Fibroblast of lung (primary cell): Measurements from ENCODE around the gene MYO1D. TPM values are rescaled to one million over a fixed set of nuclear protein-coding genes. Genes with fewer than 3 reads are reported as not detected.
"Not testable (repeated sequence)": the region's sequence is repeated elsewhere in the genome, so short reads cannot be mapped to it uniquely, and the experiment has no call there.

Source experiments
- DNase-seq, 2 donors: peaks; one replicate each; pipeline versions ENCODE4 v3.0.0 to v3.0.0-alpha.2; 2010; ENCODE audit warnings: low read depth in 2 of 2
- H2AFZ ChIP-seq: 2 replicates; pipeline ENCODE4 v1.5.1; 2012; ENCODE audit warnings: low read length, control low read depth, inconsistent platforms
- H3K27ac ChIP-seq: 2 replicates; pipeline ENCODE4 v1.5.1; 2011; ENCODE audit warnings: low read length, control low read depth; ENCODE audit not compliant: insufficient read depth
- H3K27me3 ChIP-seq: 2 replicates; pipeline ENCODE4 v1.5.1; 2011; ENCODE audit warnings: mild to moderate bottlenecking, low read length; ENCODE audit not compliant: control insufficient read depth, insufficient read depth
- H3K36me3 ChIP-seq: 2 replicates; pipeline ENCODE4 v1.5.1; 2011; ENCODE audit warnings: low read length; ENCODE audit not compliant: control insufficient read depth, insufficient read depth
- H3K4me1 ChIP-seq: 2 replicates; pipeline ENCODE4 v1.5.1; 2011; ENCODE audit warnings: low read length; ENCODE audit not compliant: control insufficient read depth, insufficient read depth; ENCODE audit errors: extremely low read depth
- H3K4me2 ChIP-seq: 2 replicates; pipeline ENCODE4 v1.5.1; 2011; ENCODE audit warnings: low read length, control low read depth; ENCODE audit not compliant: insufficient read depth; ENCODE audit errors: extremely low read depth
- H3K4me3 ChIP-seq, 4 experiments: fragments of 200-600 bp in 1 of 4; sonication (generic) in 1 of 4; replicated peaks in 1 of 4; 2 replicates each; pipeline ENCODE4 v1.5.1; 2011 to 2016; ENCODE audit warnings: low read length in 4 of 4, low read depth in 3 of 4, mild to moderate bottlenecking in 3 of 4, control low read depth in 2 of 4, inconsistent platforms in 1 of 4, mixed read lengths in 1 of 4; ENCODE audit not compliant: insufficient read depth in 1 of 4; ENCODE audit errors: control extremely low read depth in 1 of 4
- H3K79me2 ChIP-seq: 2 replicates; pipeline ENCODE4 v1.5.1; 2012; ENCODE audit warnings: mild to moderate bottlenecking, low read length, inconsistent platforms; ENCODE audit not compliant: control insufficient read depth, insufficient read depth
- H3K9ac ChIP-seq: 2 replicates; pipeline ENCODE4 v1.5.1; 2011; ENCODE audit warnings: mild to moderate bottlenecking, low read length, control low read depth; ENCODE audit not compliant: insufficient read depth
- H3K9me3 ChIP-seq: 2 replicates; pipeline ENCODE4 v1.5.1; 2012; ENCODE audit warnings: low read depth, low read length; ENCODE audit not compliant: control insufficient read depth, insufficient read depth
- H4K20me1 ChIP-seq: 2 replicates; pipeline ENCODE4 v1.5.1; 2011; ENCODE audit warnings: low read length; ENCODE audit not compliant: control insufficient read depth, insufficient read depth; ENCODE audit errors: extremely low read depth
- EZH2 ChIP-seq: IDR thresholded peaks from 2 replicates; pipeline ENCODE4 v1.5.1; 2012; ENCODE audit warnings: low read length, control low read depth, mild to moderate bottlenecking; ENCODE audit errors: missing control alignments
- polyA plus RNA-seq, 2 donors: library from polyadenylated mRNA; depleted of rRNA in 1 of 2; stranded (reverse) in 1 of 2; unstranded in 1 of 2; fragments of >200 nt; gene quantifications; 2 replicates each; pipeline ENCODE4 v1.2.1, GENCODE V29; 2011 to 2012; ENCODE audit warnings: missing spikeins in 1 of 2
- total RNA-seq: library from RNA; depleted of rRNA; stranded (reverse); fragments of >200 nt; gene quantifications from 2 replicates; pipeline ENCODE4 v1.2.1, GENCODE V29; 2014
- TF ChIP-seq, protein P1 (sequence below), 2 donors: IDR thresholded peaks in 1 of 2; conservative IDR thresholded peaks in 1 of 2; 1 replicate in 1 of 2; 2 replicates in 1 of 2; pipeline ENCODE4 v1.5.1; 2011 to 2012; ENCODE audit warnings: low read length in 2 of 2, control low read depth in 1 of 2, inconsistent platforms in 1 of 2, low read depth in 1 of 2, mild to moderate bottlenecking in 1 of 2

MYO1D gene
- total and polyA plus RNA-seq, 2 donors (not counting 1 experiment from before 2014, with no cell fraction given) = 35.0 to 46.6 TPM

DNA sequence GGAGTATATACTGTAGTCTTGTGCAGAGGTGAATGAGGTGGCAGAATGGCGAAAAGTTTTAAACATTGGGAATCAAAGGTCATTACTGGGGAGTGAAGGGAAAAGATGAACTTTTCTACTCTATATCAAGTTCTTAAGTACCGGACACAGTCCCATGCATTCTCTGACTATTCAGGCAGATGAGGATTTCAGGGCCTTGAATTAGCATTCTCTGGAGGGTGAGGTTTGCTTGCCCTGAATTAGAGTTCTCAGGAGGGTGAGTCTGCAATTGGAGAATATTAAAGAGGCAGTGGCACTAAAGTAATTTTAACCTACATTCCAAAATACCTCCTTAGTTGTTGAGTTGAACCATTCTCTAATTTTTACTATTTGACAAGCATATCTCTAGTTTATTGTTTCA lies 423.6 kb downstream of the MYO1D start:
- no peak for TF ChIP-seq EZH2
- TF ChIP-seq, protein P1, sequence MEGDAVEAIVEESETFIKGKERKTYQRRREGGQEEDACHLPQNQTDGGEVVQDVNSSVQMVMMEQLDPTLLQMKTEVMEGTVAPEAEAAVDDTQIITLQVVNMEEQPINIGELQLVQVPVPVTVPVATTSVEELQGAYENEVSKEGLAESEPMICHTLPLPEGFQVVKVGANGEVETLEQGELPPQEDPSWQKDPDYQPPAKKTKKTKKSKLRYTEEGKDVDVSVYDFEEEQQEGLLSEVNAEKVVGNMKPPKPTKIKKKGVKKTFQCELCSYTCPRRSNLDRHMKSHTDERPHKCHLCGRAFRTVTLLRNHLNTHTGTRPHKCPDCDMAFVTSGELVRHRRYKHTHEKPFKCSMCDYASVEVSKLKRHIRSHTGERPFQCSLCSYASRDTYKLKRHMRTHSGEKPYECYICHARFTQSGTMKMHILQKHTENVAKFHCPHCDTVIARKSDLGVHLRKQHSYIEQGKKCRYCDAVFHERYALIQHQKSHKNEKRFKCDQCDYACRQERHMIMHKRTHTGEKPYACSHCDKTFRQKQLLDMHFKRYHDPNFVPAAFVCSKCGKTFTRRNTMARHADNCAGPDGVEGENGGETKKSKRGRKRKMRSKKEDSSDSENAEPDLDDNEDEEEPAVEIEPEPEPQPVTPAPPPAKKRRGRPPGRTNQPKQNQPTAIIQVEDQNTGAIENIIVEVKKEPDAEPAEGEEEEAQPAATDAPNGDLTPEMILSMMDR (conservative IDR thresholded peaks at IDR 0.05 in 1 of 2, IDR thresholded peaks at IDR 0.05 in 1 of 2; ENCODE audit: low read depth in 1 of 2, low read length in 2 of 2) = no peak
- Histone ChIP-seq H3K79me2 (peaks cover 37% of the 10 kb centered on the region), H3K4me2 (no peak overlapping the region), H4K20me1 (no peaks in the 10 kb centered on the region), H3K36me3 (peaks cover 15% of the 10 kb centered on the region), H3K9me3 (no peaks in the 10 kb centered on the region), H2AFZ (no peak overlapping the region), H3K27me3 (no peaks in the 10 kb centered on the region), H3K27ac (no peak overlapping the region), H3K4me3 (no peak overlapping the region), H3K9ac (no peak overlapping the region), H3K4me1 (no peaks in the 10 kb centered on the region)
- no peak for DNase-seq

DNA sequence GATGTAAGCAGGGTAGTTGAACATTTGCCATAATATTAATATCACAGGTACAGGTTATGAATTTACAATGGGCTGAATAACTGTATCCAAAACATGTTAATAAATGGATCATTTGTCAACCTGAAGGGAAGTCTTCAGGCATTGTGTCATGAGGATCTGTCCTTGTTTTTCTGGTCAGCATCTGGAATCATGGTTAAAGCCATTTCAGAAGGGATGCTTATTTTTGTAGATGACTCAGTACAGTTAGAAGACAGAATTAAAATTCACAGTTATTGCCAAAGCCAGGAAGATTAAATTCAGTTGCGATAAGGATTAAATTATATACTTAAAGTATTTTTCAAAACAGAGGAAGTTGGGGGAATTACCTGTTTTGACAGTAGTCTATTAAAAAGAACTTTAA lies 424.6 kb downstream of the MYO1D start:
- H2AFZ ChIP-seq = no peak overlapping the region
- H3K4me3 ChIP-seq = no peak overlapping the region
- H3K27ac ChIP-seq = no peak overlapping the region
- H3K4me2 ChIP-seq = no peak overlapping the region
- H3K4me1 ChIP-seq = no peaks in the 10 kb centered on the region
- H4K20me1 ChIP-seq = no peaks in the 10 kb centered on the region
- no peaks in the 10 kb centered on the region for H3K27me3 ChIP-seq
- H3K79me2 ChIP-seq = peaks cover 43% of the 10 kb centered on the region
- peaks cover 15% of the 10 kb centered on the region for H3K36me3 ChIP-seq
- TF ChIP-seq, protein P1 (conservative IDR thresholded peaks at IDR 0.05 in 1 of 2, IDR thresholded peaks at IDR 0.05 in 1 of 2; ENCODE audit: low read depth in 1 of 2, low read length in 2 of 2) = no peak
- peak; percentile 14 to 52 for DNase-seq
- H3K9me3 ChIP-seq = no peaks in the 10 kb centered on the region
- H3K9ac ChIP-seq = no peak overlapping the region

DNA sequence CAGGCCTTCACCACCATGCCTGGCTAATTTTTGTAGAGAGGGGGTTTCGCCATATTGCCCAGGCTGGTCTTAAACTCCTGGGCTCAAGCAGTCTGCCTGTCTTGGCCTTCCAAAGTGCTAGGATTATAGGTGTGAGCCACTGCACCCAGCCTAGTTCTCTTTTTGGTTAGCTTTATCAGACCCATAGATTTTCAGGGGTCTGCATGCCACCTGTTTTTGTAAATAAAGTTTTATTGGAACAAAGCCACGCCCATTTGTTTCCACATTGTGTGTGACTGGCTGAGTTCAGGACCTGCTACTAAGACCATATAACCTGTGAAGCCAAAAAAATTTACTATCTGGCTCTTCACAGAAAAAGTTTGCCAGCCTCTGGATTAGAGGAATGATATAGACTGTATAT lies 425.0 kb downstream of the MYO1D start:
- no peaks in the 10 kb centered on the region for H3K27me3 ChIP-seq
- H3K36me3 ChIP-seq = peaks cover 15% of the 10 kb centered on the region
- H3K27ac ChIP-seq = no peak overlapping the region
- no peak for DNase-seq
- TF ChIP-seq EZH2 = no peak
- TF ChIP-seq, protein P1 (conservative IDR thresholded peaks at IDR 0.05 in 1 of 2, IDR thresholded peaks at IDR 0.05 in 1 of 2; ENCODE audit: low read depth in 1 of 2, low read length in 2 of 2) = no peak
- no peaks in the 10 kb centered on the region for H4K20me1 ChIP-seq
- no peak overlapping the region for H2AFZ ChIP-seq
- H3K9me3 ChIP-seq = no peaks in the 10 kb centered on the region
- H3K4me1 ChIP-seq = no peaks in the 10 kb centered on the region
- no peak overlapping the region for H3K9ac ChIP-seq
- H3K4me3 ChIP-seq = no peak overlapping the region
- no peak overlapping the region for H3K4me2 ChIP-seq
- peaks cover 46% of the 10 kb centered on the region for H3K79me2 ChIP-seq

DNA sequence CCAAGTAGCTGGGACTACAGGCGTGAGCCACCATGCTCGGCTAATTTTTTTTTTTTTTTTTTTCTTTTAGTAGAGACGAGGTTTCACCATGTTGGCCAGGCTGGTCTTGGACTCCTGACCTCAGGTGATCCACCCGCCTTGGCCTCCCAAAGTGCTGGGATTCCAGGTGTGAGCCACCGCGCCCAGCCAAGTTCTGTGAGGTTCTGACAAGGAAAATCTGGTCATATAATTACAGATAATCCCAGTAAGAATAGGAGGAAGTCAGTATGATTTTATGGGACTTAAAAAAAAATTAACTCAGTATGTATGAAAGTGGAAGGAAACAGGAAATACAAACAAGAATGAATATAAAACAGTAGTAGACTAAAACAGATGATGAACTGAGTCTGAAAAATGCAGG lies 426.5 kb downstream of the MYO1D start:
- not testable (repeated sequence) for H3K9ac ChIP-seq, H3K27me3 ChIP-seq, H3K4me3 ChIP-seq, DNase-seq, H3K4me2 ChIP-seq, H3K9me3 ChIP-seq, H2AFZ ChIP-seq, H3K4me1 ChIP-seq, H4K20me1 ChIP-seq, H3K27ac ChIP-seq
- Histone ChIP-seq H3K36me3 (peaks cover 14% of the 10 kb centered on the region), H3K79me2 (peaks cover 60% of the 10 kb centered on the region)
